NOMO-1 treated with DMSO at 0.1 percent for 48 hours (cell line): ENCODE data around the gene TNS4.

Experiments used
- DNase-seq: peaks from one replicate; lab custom pipeline; 2025; ENCODE audit not compliant: unreplicated experiment; lab: John Stamatoyannopoulos, UW

TNS4 gene

GRCh38 chr17:40459636-40460603 lies 41.5 kb downstream of the TNS4 start:
- no peak for DNase-seq

GRCh38 chr17:40458851-40459482 lies 42.5 kb downstream of the TNS4 start:
- DNase-seq: no peak

- DNase-seq: no peak
These were observed 43.2 kb downstream of the TNS4 start for GRCh38 chr17:40457964-40458791.

- no peak for DNase-seq
These were observed 44.1 kb downstream of the TNS4 start for GRCh38 chr17:40457369-40457768.

GRCh38 chr17:40456396-40456951 lies 44.9 kb downstream of the TNS4 start:
- no peak for DNase-seq

- DNase-seq: no peak
These were observed 46.8 kb downstream of the TNS4 start for GRCh38 chr17:40454613-40454995.

- DNase-seq: no peak
These were observed 47.4 kb downstream of the TNS4 start for GRCh38 chr17:40453881-40454612.

- no peak for DNase-seq
These were observed 48.5 kb downstream of the TNS4 start for GRCh38 chr17:40452921-40453378.

GRCh38 chr17:40452216-40452787 lies 49.1 kb downstream of the TNS4 start:
- no peak for DNase-seq

GRCh38 chr17:40451420-40451819 lies 50.0 kb downstream of the TNS4 start:
- DNase-seq: no peak

GRCh38 chr17:40450175-40450574 lies 51.2 kb downstream of the TNS4 start:
- DNase-seq: peak; percentile 22

- no peak for DNase-seq
These were observed 52.7 kb downstream of the TNS4 start for GRCh38 chr17:40448639-40449261.

GRCh38 chr17:40448213-40448638 lies 53.2 kb downstream of the TNS4 start:
- DNase-seq: peak; percentile 45

- DNase-seq: no peak
These were observed 53.6 kb downstream of the TNS4 start for GRCh38 chr17:40447806-40448205.

GRCh38 chr17:40447148-40447644 lies 54.2 kb downstream of the TNS4 start:
- no peak for DNase-seq

GRCh38 chr17:40445751-40446468 lies 55.5 kb downstream of the TNS4 start:
- DNase-seq: no peak

GRCh38 chr17:40443988-40444899 lies 57.2 kb downstream of the TNS4 start:
- no peak for DNase-seq
